HL-60 (cell line): ENCODE data around the gene PIK3R4.

Experiments used
- GABPA ChIP-seq: IDR thresholded peaks from 2 replicates; pipeline ENCODE4 v1.6.1; 2012; ENCODE audit warnings: low read depth
- POLR2AphosphoS5 ChIP-seq: IDR thresholded peaks from 2 replicates; pipeline ENCODE4 v1.6.1; 2012; ENCODE audit warnings: low read depth
- TF ChIP-seq, protein P1 (sequence below): IDR thresholded peaks from one replicate; pipeline ENCODE4 v1.5.1; 2011; ENCODE audit warnings: low read length, control low read depth, inconsistent platforms; ENCODE audit not compliant: insufficient read depth
- TF ChIP-seq, protein P2 (sequence below): IDR thresholded peaks from 2 replicates; pipeline ENCODE4 v1.6.1; 2012; ENCODE audit warnings: low read depth; ENCODE audit not compliant: insufficient replicate concordance

DNA sequence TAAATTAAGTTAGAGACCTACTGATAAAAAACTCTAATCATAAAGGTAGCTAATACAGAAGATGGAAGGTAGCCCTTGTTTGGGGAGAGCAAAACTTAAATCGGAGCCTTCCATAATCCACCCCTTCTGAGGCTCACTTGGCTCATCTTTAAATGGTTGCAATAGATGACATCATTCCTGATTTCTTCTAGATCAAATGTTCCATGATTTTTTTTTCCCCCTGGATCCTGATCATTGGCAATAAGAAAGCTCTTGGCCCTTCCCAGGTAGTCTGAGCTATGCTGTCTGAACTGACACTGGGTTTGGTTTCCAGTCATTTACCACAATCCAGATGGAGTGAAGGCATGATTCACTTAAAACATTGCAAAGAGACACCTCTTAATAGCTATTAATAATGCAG lies 92.5 kb downstream of the PIK3R4 start:
- TF ChIP-seq GABPA, result no peak
- TF ChIP-seq, protein P1, sequence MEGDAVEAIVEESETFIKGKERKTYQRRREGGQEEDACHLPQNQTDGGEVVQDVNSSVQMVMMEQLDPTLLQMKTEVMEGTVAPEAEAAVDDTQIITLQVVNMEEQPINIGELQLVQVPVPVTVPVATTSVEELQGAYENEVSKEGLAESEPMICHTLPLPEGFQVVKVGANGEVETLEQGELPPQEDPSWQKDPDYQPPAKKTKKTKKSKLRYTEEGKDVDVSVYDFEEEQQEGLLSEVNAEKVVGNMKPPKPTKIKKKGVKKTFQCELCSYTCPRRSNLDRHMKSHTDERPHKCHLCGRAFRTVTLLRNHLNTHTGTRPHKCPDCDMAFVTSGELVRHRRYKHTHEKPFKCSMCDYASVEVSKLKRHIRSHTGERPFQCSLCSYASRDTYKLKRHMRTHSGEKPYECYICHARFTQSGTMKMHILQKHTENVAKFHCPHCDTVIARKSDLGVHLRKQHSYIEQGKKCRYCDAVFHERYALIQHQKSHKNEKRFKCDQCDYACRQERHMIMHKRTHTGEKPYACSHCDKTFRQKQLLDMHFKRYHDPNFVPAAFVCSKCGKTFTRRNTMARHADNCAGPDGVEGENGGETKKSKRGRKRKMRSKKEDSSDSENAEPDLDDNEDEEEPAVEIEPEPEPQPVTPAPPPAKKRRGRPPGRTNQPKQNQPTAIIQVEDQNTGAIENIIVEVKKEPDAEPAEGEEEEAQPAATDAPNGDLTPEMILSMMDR, result no peak
- TF ChIP-seq POLR2AphosphoS5, result no peak
- TF ChIP-seq, protein P2, sequence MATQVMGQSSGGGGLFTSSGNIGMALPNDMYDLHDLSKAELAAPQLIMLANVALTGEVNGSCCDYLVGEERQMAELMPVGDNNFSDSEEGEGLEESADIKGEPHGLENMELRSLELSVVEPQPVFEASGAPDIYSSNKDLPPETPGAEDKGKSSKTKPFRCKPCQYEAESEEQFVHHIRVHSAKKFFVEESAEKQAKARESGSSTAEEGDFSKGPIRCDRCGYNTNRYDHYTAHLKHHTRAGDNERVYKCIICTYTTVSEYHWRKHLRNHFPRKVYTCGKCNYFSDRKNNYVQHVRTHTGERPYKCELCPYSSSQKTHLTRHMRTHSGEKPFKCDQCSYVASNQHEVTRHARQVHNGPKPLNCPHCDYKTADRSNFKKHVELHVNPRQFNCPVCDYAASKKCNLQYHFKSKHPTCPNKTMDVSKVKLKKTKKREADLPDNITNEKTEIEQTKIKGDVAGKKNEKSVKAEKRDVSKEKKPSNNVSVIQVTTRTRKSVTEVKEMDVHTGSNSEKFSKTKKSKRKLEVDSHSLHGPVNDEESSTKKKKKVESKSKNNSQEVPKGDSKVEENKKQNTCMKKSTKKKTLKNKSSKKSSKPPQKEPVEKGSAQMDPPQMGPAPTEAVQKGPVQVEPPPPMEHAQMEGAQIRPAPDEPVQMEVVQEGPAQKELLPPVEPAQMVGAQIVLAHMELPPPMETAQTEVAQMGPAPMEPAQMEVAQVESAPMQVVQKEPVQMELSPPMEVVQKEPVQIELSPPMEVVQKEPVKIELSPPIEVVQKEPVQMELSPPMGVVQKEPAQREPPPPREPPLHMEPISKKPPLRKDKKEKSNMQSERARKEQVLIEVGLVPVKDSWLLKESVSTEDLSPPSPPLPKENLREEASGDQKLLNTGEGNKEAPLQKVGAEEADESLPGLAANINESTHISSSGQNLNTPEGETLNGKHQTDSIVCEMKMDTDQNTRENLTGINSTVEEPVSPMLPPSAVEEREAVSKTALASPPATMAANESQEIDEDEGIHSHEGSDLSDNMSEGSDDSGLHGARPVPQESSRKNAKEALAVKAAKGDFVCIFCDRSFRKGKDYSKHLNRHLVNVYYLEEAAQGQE, result no peak
